Subcutaneous abdominal adipose tissue (tissue), 5 donors: ENCODE measurements around the gene TMEM204.

Experiments used
- H3K27ac ChIP-seq: one replicate; pipeline ENCODE4 v1.7.0; 2013; ENCODE audit warnings: low read depth, mild to moderate bottlenecking, inconsistent platforms, low read length, moderate library complexity
- H3K27me3 ChIP-seq, 5 donors: one replicate each; pipeline ENCODE4 v1.7.0; 2013; ENCODE audit warnings: low read length in 5 of 5, inconsistent platforms in 1 of 5; ENCODE audit not compliant: control insufficient read depth in 5 of 5, insufficient read depth in 4 of 5
- H3K36me3 ChIP-seq, 5 donors: one replicate each; pipeline ENCODE4 v1.7.0; 2013; ENCODE audit warnings: low read length in 5 of 5; ENCODE audit not compliant: control insufficient read depth in 5 of 5, insufficient read depth in 5 of 5
- H3K4me1 ChIP-seq, 5 donors: one replicate each; pipeline ENCODE4 v1.7.0; 2013; ENCODE audit warnings: low read length in 5 of 5, mild to moderate bottlenecking in 3 of 5, moderate library complexity in 1 of 5; ENCODE audit not compliant: control insufficient read depth in 5 of 5, insufficient read depth in 5 of 5
- H3K4me3 ChIP-seq, 5 donors: one replicate each; pipeline ENCODE4 v1.7.0; 2013; ENCODE audit warnings: low read length in 5 of 5, low read depth in 1 of 5
- H3K9ac ChIP-seq, 5 donors: one replicate each; pipeline ENCODE4 v1.7.0; 2013; ENCODE audit warnings: low read length in 5 of 5, mild to moderate bottlenecking in 4 of 5, moderate library complexity in 3 of 5
- H3K9me3 ChIP-seq, 5 donors: one replicate each; pipeline ENCODE4 v1.7.0; 2013; ENCODE audit warnings: low read length in 5 of 5; ENCODE audit not compliant: control insufficient read depth in 5 of 5
- donor health status: healthy.
- donor health status: healthy.
- donor health status: healthy.
- donor health status: healthy.
- donor health status: healthy.

TMEM204 gene

DNA sequence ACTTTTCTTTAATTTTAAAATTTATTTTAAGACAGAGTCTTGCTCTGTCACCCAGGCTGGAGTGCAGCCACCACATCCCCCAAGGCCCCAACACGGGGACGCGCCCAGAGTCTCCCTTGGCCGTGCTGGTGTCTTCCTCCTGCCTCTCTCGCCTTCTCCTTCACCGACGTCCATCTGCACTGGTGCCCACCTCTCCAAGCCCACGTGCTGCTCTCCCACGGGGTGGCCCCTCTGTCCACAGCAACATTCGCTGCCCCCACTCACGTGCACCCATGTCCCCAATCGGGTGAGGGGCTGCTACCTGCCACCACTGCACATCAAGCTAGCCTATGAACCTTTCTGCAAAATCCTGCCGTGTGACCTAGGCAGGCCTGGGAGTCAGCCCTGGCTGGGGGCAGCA lies 3.1 kb downstream of the TMEM204 start:
- no peak overlapping the region for H3K9ac ChIP-seq
- H3K9me3 ChIP-seq, result no peaks in the 10 kb centered on the region
- H3K4me1 ChIP-seq, result peaks cover 0 to 92% (median 78%) of the 10 kb centered on the region in 5 donors
- H3K4me3 ChIP-seq, result peak overlapping the region in 3 of 5 donors; percentile 79 to 92 (median 79)
- no peak overlapping the region for H3K27ac ChIP-seq
- H3K36me3 ChIP-seq, result peaks cover 0 to 55% (median 46%) of the 10 kb centered on the region in 5 donors
- peaks cover 5 to 34% (median 19%) of the 10 kb centered on the region in 5 donors for H3K27me3 ChIP-seq

DNA sequence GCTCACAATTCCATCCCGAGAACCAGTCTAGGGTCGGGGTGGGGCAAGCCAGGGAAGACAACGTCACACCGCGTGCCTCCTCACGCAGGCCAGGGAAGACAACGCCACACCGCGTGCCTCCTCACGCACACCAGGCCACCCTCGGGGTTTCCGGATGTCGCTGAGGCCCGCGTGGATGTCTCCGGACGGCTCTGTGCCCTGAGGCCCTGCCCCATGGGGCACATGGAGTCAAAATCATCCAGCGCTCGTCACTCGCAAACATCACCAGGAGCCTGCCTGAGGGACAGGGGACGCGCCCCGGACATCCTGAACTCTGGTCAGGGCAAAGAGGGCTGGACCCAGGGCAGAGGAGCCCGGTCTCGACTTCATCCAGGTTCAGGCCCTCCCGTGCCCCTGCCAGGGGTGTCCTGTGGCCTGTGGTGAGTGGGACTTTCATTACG lies 3.7 kb downstream of the TMEM204 start:
- Histone ChIP-seq H3K4me1 (peaks cover 0 to 92% (median 78%) of the 10 kb centered on the region in 5 donors), H3K9ac (no peak overlapping the region)

DNA sequence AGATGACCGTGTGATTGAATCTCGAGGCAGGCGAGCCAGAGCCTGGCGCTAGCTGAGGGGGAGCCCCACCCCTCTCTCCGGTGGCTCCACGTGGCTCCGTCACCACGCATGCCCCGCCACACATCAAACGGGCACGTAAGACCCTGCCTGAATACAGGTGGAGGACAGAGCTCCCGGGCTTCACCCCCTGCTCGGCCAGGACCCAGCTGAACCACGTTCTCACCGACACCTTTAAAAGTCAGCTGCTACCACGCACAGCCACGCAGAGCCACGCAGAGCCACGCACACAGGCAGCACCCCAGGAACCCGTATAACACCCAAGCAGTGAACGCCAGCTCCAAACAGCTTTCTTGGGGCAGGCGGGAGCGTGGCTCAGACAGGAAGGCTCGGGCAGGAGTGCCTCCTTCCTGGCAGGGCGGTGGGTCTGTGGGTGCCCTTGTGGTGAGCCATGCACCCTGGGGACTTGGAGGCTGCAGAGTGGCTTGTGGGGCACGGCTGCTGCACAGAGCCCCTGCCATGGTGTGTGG lies 4.4 kb downstream of the TMEM204 start:
- peaks cover 1 to 92% (median 78%) of the 10 kb centered on the region in 5 donors for H3K4me1 ChIP-seq
- no peak overlapping the region for H3K9ac ChIP-seq
- peak overlapping the region in 3 of 5 donors; percentile 79 to 92 (median 79) for H3K4me3 ChIP-seq
- peaks cover 0 to 67% (median 58%) of the 10 kb centered on the region in 5 donors for H3K36me3 ChIP-seq
- no peaks in the 10 kb centered on the region for H3K9me3 ChIP-seq
- H3K27me3 ChIP-seq, result peaks cover 5 to 24% (median 12%) of the 10 kb centered on the region in 5 donors
- no peak overlapping the region for H3K27ac ChIP-seq

More for the DNA sequence above, 3.7 kb downstream of the TMEM204 start:
- no peak overlapping the region for H3K27ac ChIP-seq
- peak overlapping the region in 3 of 5 donors; percentile 79 to 92 (median 79) for H3K4me3 ChIP-seq
- no peaks in the 10 kb centered on the region for H3K9me3 ChIP-seq
- peaks cover 5 to 30% (median 17%) of the 10 kb centered on the region in 5 donors for H3K27me3 ChIP-seq
- peaks cover 0 to 61% (median 51%) of the 10 kb centered on the region in 5 donors for H3K36me3 ChIP-seq

DNA sequence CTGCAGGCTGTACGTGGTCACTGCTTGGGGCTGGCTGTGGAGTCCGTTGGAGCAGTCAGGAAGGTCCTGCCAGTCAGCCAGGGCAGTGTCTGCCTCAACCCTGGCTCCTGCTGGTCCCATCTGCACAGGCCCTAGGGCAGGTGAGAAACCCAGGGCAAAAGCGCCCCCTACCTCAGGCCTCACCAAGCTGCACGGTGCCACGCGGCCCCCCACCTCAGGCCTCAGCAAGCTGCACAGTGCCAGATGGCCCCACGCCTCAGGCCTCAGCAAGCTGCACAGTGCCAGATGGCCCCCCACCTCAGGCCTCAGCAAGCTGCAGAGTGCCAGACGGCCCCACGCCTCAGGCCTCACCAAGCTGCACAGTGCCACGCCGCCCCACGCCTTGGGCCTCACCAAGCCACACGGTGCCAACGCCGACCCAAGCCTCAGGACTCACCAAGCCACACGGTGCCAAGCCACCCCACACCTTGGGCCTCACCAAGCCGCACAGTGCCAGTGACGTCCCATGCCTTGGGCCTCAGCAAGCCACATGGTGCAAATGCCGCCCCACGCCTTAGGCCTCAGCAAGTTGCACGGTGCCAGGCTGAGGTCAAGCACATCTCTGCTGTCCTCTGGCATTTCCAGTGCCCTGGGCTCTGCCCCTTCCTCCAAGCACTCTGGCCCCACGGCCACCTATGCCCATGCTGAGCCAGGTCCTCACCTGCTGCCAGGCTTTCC lies 5.5 kb downstream of the TMEM204 start:
- peaks cover 0 to 14% (median 12%) of the 10 kb centered on the region in 5 donors for H3K27me3 ChIP-seq
- no peaks in the 10 kb centered on the region for H3K9me3 ChIP-seq
- H3K9ac ChIP-seq, result no peak overlapping the region
- peaks cover 0 to 70% (median 60%) of the 10 kb centered on the region in 5 donors for H3K36me3 ChIP-seq
- no peak overlapping the region for H3K27ac ChIP-seq
- H3K4me1 ChIP-seq, result peaks cover 4 to 91% (median 74%) of the 10 kb centered on the region in 5 donors
- H3K4me3 ChIP-seq, result peak overlapping the region in 2 of 5 donors; percentile 14 to 92

DNA sequence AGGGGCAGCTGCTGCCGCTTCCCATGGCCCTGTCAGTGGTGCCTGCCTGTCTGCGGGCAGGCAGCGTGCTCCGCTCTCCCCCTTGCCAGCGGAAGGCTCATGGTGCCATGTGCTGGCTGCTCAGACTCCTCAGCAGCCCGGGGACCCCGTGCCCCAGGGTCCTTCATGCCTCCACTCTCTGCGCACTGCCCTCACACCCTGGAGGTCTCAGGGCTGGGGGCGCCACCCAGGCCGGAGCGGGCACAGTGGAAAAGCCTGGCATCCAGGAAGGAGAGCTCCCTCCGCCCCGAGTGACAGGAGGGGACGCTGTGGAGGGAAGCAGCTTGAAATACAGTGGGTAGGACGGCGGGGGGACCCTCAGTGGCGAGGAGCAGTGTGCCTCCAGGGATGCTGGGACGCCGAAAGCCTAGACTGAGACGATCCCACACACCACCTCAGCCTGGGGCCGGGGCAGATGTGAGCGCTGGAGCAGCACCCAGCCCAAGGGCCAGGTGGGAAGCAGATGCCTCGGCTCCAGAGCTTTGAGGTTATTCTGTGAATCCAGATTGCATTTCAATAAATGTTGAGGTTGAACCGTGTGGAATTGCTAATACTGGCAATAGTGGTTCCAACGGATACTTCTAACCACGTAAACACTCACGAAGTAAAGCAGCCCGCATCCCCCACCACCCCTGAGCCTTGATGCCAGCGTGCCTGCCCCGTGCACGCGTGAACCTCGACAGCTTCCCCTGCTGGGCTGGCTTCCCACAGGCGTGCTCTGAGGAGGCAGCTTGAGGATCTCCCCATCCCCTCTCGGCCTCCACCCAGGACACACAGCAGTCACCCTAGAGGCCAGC lies 6.5 kb downstream of the TMEM204 start:
- H3K36me3 ChIP-seq, result peaks cover 0 to 70% (median 60%) of the 10 kb centered on the region in 5 donors
- H3K4me1 ChIP-seq, result peaks cover 7 to 100% (median 70%) of the 10 kb centered on the region in 5 donors
- H3K4me3 ChIP-seq, result peak overlapping the region in 1 of 5 donors; percentile 2
- H3K9ac ChIP-seq, result no peak overlapping the region
- no peaks in the 10 kb centered on the region for H3K9me3 ChIP-seq
- peaks cover 0 to 11% (median 10%) of the 10 kb centered on the region in 5 donors for H3K27me3 ChIP-seq
- no peak overlapping the region for H3K27ac ChIP-seq

DNA sequence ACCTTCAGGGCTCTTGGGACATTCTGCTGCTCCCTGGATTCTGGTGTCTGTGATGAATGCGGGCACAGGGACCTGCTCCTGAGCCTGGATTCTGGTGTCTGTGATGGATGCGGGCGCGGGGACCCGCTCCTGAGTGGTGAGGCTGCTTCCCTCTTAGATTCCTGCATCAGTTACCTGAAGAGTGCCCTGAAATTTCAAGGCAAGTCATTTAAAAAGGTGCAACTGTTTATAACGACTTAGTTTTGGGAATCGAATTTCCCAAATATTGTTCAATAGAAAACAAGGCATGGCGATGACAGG lies 7.0 kb downstream of the TMEM204 start:
- peaks cover 0 to 70% (median 59%) of the 10 kb centered on the region in 5 donors for H3K36me3 ChIP-seq
- H3K9ac ChIP-seq, result no peak overlapping the region
- no peaks in the 10 kb centered on the region for H3K9me3 ChIP-seq
- peaks cover 9 to 100% (median 71%) of the 10 kb centered on the region in 5 donors for H3K4me1 ChIP-seq
- no peak overlapping the region for H3K4me3 ChIP-seq
- no peak overlapping the region for H3K27ac ChIP-seq
- peaks cover 0 to 7% (median 6%) of the 10 kb centered on the region in 5 donors for H3K27me3 ChIP-seq

DNA sequence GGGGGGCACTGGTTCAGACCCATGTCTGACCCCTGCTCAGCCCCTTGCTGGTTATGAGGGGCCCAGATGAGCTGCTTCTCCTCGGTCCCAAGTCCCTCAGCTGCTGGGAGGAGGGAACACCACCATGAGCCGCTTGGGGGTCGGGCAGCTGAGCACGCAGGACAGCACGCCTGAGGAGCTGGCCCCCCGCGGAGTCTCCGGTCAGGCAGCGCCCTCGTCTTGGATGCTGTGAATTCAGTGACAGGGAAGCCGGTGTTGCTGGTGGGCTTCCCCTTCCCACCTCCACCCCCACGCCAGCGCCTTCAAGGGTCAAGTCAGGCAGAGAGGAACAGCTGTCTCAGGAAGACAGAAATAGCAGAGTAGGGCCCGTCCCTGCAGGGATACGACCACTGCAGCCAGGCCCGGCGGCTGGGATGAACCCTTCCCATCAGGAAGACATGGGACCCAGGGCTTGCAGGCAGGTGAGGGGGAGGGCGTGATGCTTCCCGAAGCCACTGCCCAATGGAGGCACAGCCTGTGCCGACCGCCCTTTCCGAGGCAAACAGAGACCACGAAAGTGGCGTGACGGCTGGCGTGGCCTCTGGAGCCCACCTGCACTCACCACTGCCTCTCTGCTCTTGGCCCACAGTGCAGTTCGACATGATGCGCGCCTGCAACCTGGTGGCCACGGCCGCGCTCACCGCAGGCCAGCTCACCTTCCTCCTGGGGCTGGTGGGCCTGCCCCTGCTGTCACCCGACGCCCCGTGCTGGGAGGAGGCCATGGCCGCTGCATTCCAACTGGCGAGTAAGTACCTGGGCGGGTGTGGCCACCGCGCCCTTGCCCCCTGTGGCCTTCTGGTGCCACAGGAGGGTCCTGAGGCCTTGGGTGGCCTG lies 8.1 kb downstream of the TMEM204 start:
- H3K27ac ChIP-seq, result no peak overlapping the region
- no peaks in the 10 kb centered on the region for H3K9me3 ChIP-seq
- peaks cover 19 to 100% (median 72%) of the 10 kb centered on the region in 5 donors for H3K4me1 ChIP-seq

DNA sequence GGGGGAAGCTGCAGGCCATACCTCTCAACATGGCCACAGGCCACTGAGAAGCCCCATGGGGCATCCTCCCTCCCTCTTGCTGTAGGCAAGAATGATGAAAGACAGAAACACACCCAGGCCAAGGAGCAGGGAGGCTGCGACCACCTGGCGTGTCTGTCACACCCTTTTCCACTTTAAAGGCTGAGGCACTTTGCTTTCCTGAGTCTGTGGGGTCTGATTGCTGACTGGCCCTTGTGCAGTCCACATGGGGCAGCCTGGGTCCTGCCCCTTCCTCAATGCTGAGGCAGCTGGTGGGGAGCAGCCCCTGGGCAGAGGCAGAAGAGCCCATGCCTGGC lies 8.7 kb downstream of the TMEM204 start:
- Histone ChIP-seq H3K27ac (no peak overlapping the region), H3K27me3 (peaks cover 0 to 2% (median 0%) of the 10 kb centered on the region in 5 donors), H3K4me1 (peaks cover 21 to 100% (median 72%) of the 10 kb centered on the region in 5 donors), H3K4me3 (peak overlapping the region in 1 of 5 donors; percentile 22), H3K9me3 (no peaks in the 10 kb centered on the region), H3K9ac (no peak overlapping the region), H3K36me3 (peaks cover 0 to 73% (median 60%) of the 10 kb centered on the region in 5 donors)

More for the DNA sequence above, 8.1 kb downstream of the TMEM204 start:
- peaks cover 0 to 73% (median 62%) of the 10 kb centered on the region in 5 donors for H3K36me3 ChIP-seq
- H3K9ac ChIP-seq, result no peak overlapping the region
- peaks cover 0 to 5% (median 0%) of the 10 kb centered on the region in 5 donors for H3K27me3 ChIP-seq
- peak overlapping the region in 1 of 5 donors; percentile 9 for H3K4me3 ChIP-seq

DNA sequence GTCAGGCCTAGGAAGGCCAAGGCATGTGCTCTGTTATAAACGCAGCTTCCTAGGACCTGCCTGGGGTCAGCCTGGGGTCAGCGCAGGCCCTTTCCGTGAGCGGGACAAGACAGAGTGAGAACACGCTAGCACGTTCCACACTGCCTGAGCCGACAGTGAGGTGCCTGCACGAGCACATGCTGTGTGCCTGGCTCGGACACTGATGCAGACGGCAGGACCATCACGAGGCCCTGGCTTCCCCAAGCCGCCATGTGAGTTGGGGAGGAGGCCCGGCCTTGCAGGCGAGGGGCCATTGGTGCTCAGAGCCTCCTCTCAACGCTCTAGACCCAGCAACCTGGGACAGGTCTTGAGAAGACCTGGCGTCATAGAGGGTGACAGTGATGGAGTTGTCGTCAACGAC lies 9.1 kb downstream of the TMEM204 start:
- Histone ChIP-seq H3K36me3 (peaks cover 0 to 72% (median 57%) of the 10 kb centered on the region in 5 donors), H3K27ac (peak overlapping the region; percentile 72), H3K4me3 (peak overlapping the region in 2 of 5 donors; percentile 22 to 23), H3K9ac (no peak overlapping the region), H3K27me3 (peaks cover 0 to 2% (median 0%) of the 10 kb centered on the region in 5 donors), H3K4me1 (peaks cover 21 to 99% (median 69%) of the 10 kb centered on the region in 5 donors), H3K9me3 (no peaks in the 10 kb centered on the region)
